MM.1S (cell line): ENCODE results near the gene LRRC10B.
A peak's percentile ranks its signal among the peaks of the same experiment; 100 is the strongest.
"Not testable (repeated sequence)": the region's sequence is repeated elsewhere in the genome, so short reads cannot be mapped to it uniquely, and the experiment has no call there.

Experiments used
- DNase-seq: peaks from one replicate; pipeline ENCODE4 v3.0.0-alpha.2; 2015
- H2AFZ ChIP-seq: fragments of 300-600 bp; sonication (generic); 2 replicates; pipeline ENCODE4 v1.6.0; 2016; ENCODE audit warnings: antibody characterized with exemption, low read length
- H3F3A ChIP-seq: fragments of 300-600 bp; sonication (generic); 2 replicates; pipeline ENCODE4 v1.6.1; 2016; ENCODE audit warnings: mild to moderate bottlenecking, antibody characterized with exemption, low read length, moderate library complexity, mixed read lengths; ENCODE audit not compliant: insufficient read depth
- H3K27ac ChIP-seq: fragments of 300-600 bp; sonication (generic); 2 replicates; pipeline ENCODE4 v1.5.1; 2016; ENCODE audit warnings: mild to moderate bottlenecking, low read length
- H3K27me3 ChIP-seq: fragments of 300-600 bp; sonication (generic); replicated peaks from 2 replicates; pipeline ENCODE4 v1.6.0; 2016; ENCODE audit warnings: low read length; ENCODE audit not compliant: insufficient read depth
- H3K36me3 ChIP-seq: fragments of 300-600 bp; sonication (generic); replicated peaks from 2 replicates; pipeline ENCODE4 v1.6.1; 2016; ENCODE audit warnings: mild to moderate bottlenecking, low read length, mixed read lengths; ENCODE audit not compliant: insufficient read depth
- H3K4me1 ChIP-seq: fragments of 300-600 bp; sonication (generic); 2 replicates; pipeline ENCODE4 v1.6.1; 2016; ENCODE audit warnings: low read length, mixed read lengths
- H3K4me2 ChIP-seq: fragments of 300-600 bp; sonication (generic); 2 replicates; pipeline ENCODE4 v1.6.0; 2016; ENCODE audit warnings: low read depth, low read length
- H3K4me3 ChIP-seq: fragments of 300-600 bp; sonication (generic); 2 replicates; pipeline ENCODE4 v1.5.1; 2016; ENCODE audit warnings: low read length, mixed read lengths
- H3K79me2 ChIP-seq: fragments of 300-600 bp; sonication (generic); 2 replicates; pipeline ENCODE4 v1.6.1; 2016; ENCODE audit warnings: mixed run types, low read length, mixed read lengths
- H3K9ac ChIP-seq: fragments of 300-600 bp; sonication (generic); 2 replicates; pipeline ENCODE4 v1.6.1; 2016; ENCODE audit warnings: low read length, mixed read lengths
- H3K9me2 ChIP-seq: fragments of 300-600 bp; sonication (generic); replicated peaks from 2 replicates; pipeline ENCODE4 v1.6.1; 2016; ENCODE audit warnings: mild to moderate bottlenecking, low read length, mixed read lengths; ENCODE audit not compliant: insufficient read depth
- H3K9me3 ChIP-seq: fragments of 300-600 bp; sonication (generic); replicated peaks from 2 replicates; pipeline ENCODE4 v1.6.1; 2016; ENCODE audit warnings: mild to moderate bottlenecking, low read length, mixed read lengths; ENCODE audit not compliant: insufficient read depth
- H4K20me1 ChIP-seq: fragments of 300-600 bp; sonication (generic); 2 replicates; pipeline ENCODE4 v1.6.1; 2016; ENCODE audit warnings: mild to moderate bottlenecking, low read length, moderate library complexity, mixed read lengths; ENCODE audit not compliant: insufficient read depth
- CTCF ChIP-seq: fragments of 300-600 bp; sonication (generic); IDR thresholded peaks from 2 replicates; pipeline ENCODE4 v1.5.1; 2016; ENCODE audit warnings: antibody characterized with exemption, low read length, mixed read lengths
- EZH2 ChIP-seq: fragments of 300-600 bp; sonication (generic); optimal IDR thresholded peaks from 2 replicates; pipeline ENCODE3; 2017; ENCODE audit warnings: low read depth, mild to moderate bottlenecking, antibody characterized with exemption, low read length, mixed read lengths
- EZH2phosphoT487 ChIP-seq: fragments of 300-600 bp; sonication (generic); IDR thresholded peaks from 2 replicates; pipeline ENCODE4 v1.6.1; 2018; ENCODE audit warnings: antibody characterized with exemption, low read length

Gene LRRC10B

GRCh38 chr11:61476371-61476770, 32.2 kb upstream of the LRRC10B start:
- Histone ChIP-seq H3F3A (no peaks in the 10 kb centered on the region), H3K9me2 (no peaks in the 10 kb centered on the region), H4K20me1 (no peaks in the 10 kb centered on the region), H3K4me1 (no peaks in the 10 kb centered on the region), H3K36me3 (no peaks in the 10 kb centered on the region), H3K4me2 (no peak overlapping the region), H3K9ac (no peak overlapping the region), H3K4me3 (no peak overlapping the region), H3K27ac (no peak overlapping the region), H3K9me3 (no peaks in the 10 kb centered on the region), H3K79me2 (no peaks in the 10 kb centered on the region), H3K27me3 (peaks cover 29% of the 10 kb centered on the region), H2AFZ (no peak overlapping the region)
- TF ChIP-seq EZH2phosphoT487 (no peak), EZH2 (no peak), CTCF (no peak)
- no peak for DNase-seq

GRCh38 chr11:61477126-61477525, 31.4 kb upstream of the LRRC10B start:
- no peak for TF ChIP-seq EZH2phosphoT487
- no peak for TF ChIP-seq EZH2
- no peak for TF ChIP-seq CTCF
- Histone ChIP-seq H3K9ac (no peak overlapping the region), H3K4me1 (no peaks in the 10 kb centered on the region), H3F3A (no peaks in the 10 kb centered on the region), H4K20me1 (no peaks in the 10 kb centered on the region), H3K27me3 (peaks cover 36% of the 10 kb centered on the region), H3K4me2 (no peak overlapping the region), H3K9me3 (no peaks in the 10 kb centered on the region), H3K79me2 (no peaks in the 10 kb centered on the region), H3K36me3 (no peaks in the 10 kb centered on the region), H2AFZ (no peak overlapping the region), H3K9me2 (no peaks in the 10 kb centered on the region), H3K27ac (no peak overlapping the region), H3K4me3 (no peak overlapping the region)
- DNase-seq = no peak

- Histone ChIP-seq H3K9me3 (no peaks in the 10 kb centered on the region), H3K9me2 (no peaks in the 10 kb centered on the region), H3F3A (no peaks in the 10 kb centered on the region), H3K79me2 (no peaks in the 10 kb centered on the region), H3K4me3 (no peak overlapping the region), H4K20me1 (no peaks in the 10 kb centered on the region), H3K9ac (no peak overlapping the region), H3K27me3 (peaks cover 42% of the 10 kb centered on the region), H3K4me1 (no peaks in the 10 kb centered on the region), H2AFZ (no peak overlapping the region), H3K27ac (no peak overlapping the region), H3K4me2 (0 out of 2 replicates have a peak overlapping the region, but pooled peaks have one; percentile 13), H3K36me3 (no peaks in the 10 kb centered on the region)
- TF ChIP-seq CTCF = peak; percentile 90
- no peak for TF ChIP-seq EZH2phosphoT487
- peak; percentile 33 for DNase-seq
These were observed 30.8 kb upstream of the LRRC10B start for GRCh38 chr11:61477727-61478148.

DNA sequence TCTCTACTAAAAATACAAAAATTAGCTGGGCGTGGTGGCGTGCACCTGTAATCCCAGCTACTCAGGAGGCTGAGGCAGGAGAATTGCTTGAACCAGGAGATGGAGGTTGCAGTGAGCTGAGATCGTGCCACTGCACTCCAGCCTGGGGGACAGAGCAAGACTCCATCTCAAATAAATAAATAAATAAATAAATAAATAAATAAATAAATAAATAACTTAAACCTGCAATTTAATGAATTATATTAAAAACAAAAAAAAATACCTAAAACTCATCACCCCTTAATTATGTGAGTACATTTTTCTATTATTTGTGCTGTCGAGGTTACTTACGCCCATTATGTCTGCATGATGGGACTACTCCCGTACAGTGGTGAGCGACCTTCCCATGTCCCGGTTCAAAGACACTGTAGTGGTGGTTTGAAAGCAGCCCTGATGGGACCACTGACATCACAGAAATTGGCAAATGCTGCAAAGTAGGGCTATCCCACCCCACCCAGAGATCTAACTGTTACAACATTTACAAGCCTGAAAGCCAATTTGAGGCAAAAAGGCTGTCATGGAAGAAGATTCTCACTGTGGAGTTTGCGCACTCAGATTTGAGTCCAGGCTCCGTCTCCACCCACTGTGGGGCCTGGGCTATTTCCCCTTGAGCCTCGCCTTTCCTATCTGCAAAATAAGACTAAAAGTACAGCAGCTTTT, 29.0 kb upstream of the LRRC10B start:
- H3K4me3 ChIP-seq, H3K9me2 ChIP-seq, H3K9me3 ChIP-seq, H2AFZ ChIP-seq, DNase-seq, H3K36me3 ChIP-seq, H3K4me1 ChIP-seq, H3K9ac ChIP-seq, H3K27ac ChIP-seq, H3F3A ChIP-seq, H4K20me1 ChIP-seq, H3K79me2 ChIP-seq, H3K4me2 ChIP-seq: not testable (repeated sequence)
- peaks cover 54% of the 10 kb centered on the region for H3K27me3 ChIP-seq
